ENCODE data around the gene FMNL1. TPM values are rescaled to one million over a fixed set of nuclear protein-coding genes. Genes with fewer than 3 reads are reported as not detected.

FMNL1 gene
- total RNA-seq, 2 experiments from 2014 or later = 465 to 477 TPM

GRCh38 chr17:45240905-45241327 is 19.2 kb downstream of the FMNL1 start:
- CTCF ChIA-PET = interaction anchor here (0.9 kb wide), 1 partner anchor 10 kb away, joined by 3 read pairs; no protein-coding TSS in a partner anchor
- no peak overlapping the region for H3K27ac Mint-ChIP-seq
- DNase-seq = no peak
- H3K4me1 Mint-ChIP-seq = peaks cover 43% of the 10 kb centered on the region
- H3K27me3 Mint-ChIP-seq = no peaks in the 10 kb centered on the region
- no peak overlapping the region for H3K4me3 Mint-ChIP-seq
- H3K9me3 Mint-ChIP-seq = no peaks in the 10 kb centered on the region
- H3K36me3 Mint-ChIP-seq (ENCODE audit: low read depth) = peaks cover 82% of the 10 kb centered on the region
- POLR2A ChIA-PET = interaction anchor here (1.5 to 27.5 kb wide), 2 partner anchors 14 to 16 kb away, joined by 3 to 528 read pairs; partner anchors contain the start of gene FMNL1

- CTCF ChIA-PET = interaction anchor here (0.9 to 2.1 kb wide), 2 partner anchors 11 to 22 kb away, joined by 3 to 7 read pairs; no protein-coding TSS in a partner anchor
- Mint-ChIP-seq H3K9me3 (no peaks in the 10 kb centered on the region), H3K36me3 (ENCODE audit: low read depth) (peaks cover 82% of the 10 kb centered on the region), H3K27me3 (no peaks in the 10 kb centered on the region), H3K4me1 (peaks cover 48% of the 10 kb centered on the region), H3K4me3 (no peak overlapping the region), H3K27ac (no peak overlapping the region)
- POLR2A ChIA-PET = interaction anchor here (1.5 to 27.5 kb wide), 2 partner anchors 14 to 16 kb away, joined by 3 to 528 read pairs; partner anchors contain the start of gene FMNL1
- DNase-seq = no peak
Observed at GRCh38 chr17:45241328-45242028, 19.8 kb downstream of the FMNL1 start.

GRCh38 chr17:45242029-45242414 is 20.3 kb downstream of the FMNL1 start:
- Mint-ChIP-seq H3K4me3 (no peak overlapping the region), H3K27me3 (no peaks in the 10 kb centered on the region), H3K27ac (no peak overlapping the region), H3K9me3 (no peaks in the 10 kb centered on the region), H3K4me1 (peaks cover 54% of the 10 kb centered on the region), H3K36me3 (ENCODE audit: low read depth) (peaks cover 85% of the 10 kb centered on the region)
- ChIA-PET CTCF (interaction anchor here (2.1 kb wide), 1 partner anchor 23 kb away, joined by 7 read pairs; no protein-coding TSS in a partner anchor), POLR2A (interaction anchor here (1.5 to 27.5 kb wide), 4 partner anchors 13 to 70 kb away, joined by 3 to 528 read pairs (median 4); partner anchors contain the start of gene FMNL1)
- no peak for DNase-seq

- Mint-ChIP-seq H3K27me3 (no peaks in the 10 kb centered on the region), H3K9me3 (no peaks in the 10 kb centered on the region), H3K27ac (no peak overlapping the region), H3K4me3 (no peak overlapping the region), H3K4me1 (peaks cover 53% of the 10 kb centered on the region), H3K36me3 (ENCODE audit: low read depth) (peaks cover 79% of the 10 kb centered on the region)
- POLR2A ChIA-PET = interaction anchor here (1.5 to 27.5 kb wide), 3 partner anchors 12 to 69 kb away, joined by 3 to 528 read pairs (median 4); partner anchors contain the start of gene FMNL1
- CTCF ChIA-PET = interaction anchor here (2.1 kb wide), 1 partner anchor 25 kb away, joined by 7 read pairs; no protein-coding TSS in a partner anchor
- DNase-seq = no peak
Observed at GRCh38 chr17:45243750-45244149, 22.1 kb downstream of the FMNL1 start.

- ChIA-PET POLR2A (interaction anchor here (4.1 to 27.5 kb wide), 2 partner anchors 20 to 96 kb away, joined by 25 to 528 read pairs; partner anchors contain the start of genes FMNL1 and HEXIM1), CTCF (interaction anchor here (0.6 to 3.8 kb wide), 3 partner anchors 10 to 82 kb away, joined by 3 to 15 read pairs (median 9); no protein-coding TSS in a partner anchor)
- no peaks in the 10 kb centered on the region for H3K27me3 Mint-ChIP-seq
- H3K4me3 Mint-ChIP-seq = no peak overlapping the region
- DNase-seq = no peak
- H3K9me3 Mint-ChIP-seq = no peaks in the 10 kb centered on the region
- peak overlapping the region; percentile 67 for H3K27ac Mint-ChIP-seq
- peaks cover 73% of the 10 kb centered on the region for H3K36me3 Mint-ChIP-seq (ENCODE audit: low read depth)
- peaks cover 60% of the 10 kb centered on the region for H3K4me1 Mint-ChIP-seq
Observed at GRCh38 chr17:45244725-45245656, 23.3 kb downstream of the FMNL1 start.

- Mint-ChIP-seq H3K4me1 (peaks cover 61% of the 10 kb centered on the region), H3K4me3 (peak overlapping the region; percentile 87), H3K36me3 (ENCODE audit: low read depth) (peaks cover 64% of the 10 kb centered on the region), H3K9me3 (no peaks in the 10 kb centered on the region), H3K27me3 (no peaks in the 10 kb centered on the region), H3K27ac (peak overlapping the region; percentile 84)
- ChIA-PET POLR2A (interaction anchor here (1.1 to 27.5 kb wide), 3 partner anchors 11 to 98 kb away, joined by 4 to 528 read pairs (median 25); partner anchors contain the start of genes FMNL1 and HEXIM1), CTCF (interaction anchor here (0.5 to 3.8 kb wide), 7 partner anchors 10 to 164 kb away, joined by 3 to 34 read pairs (median 8); partner anchors contain the start of gene MAP3K14)
- DNase-seq = no peak
Observed at GRCh38 chr17:45246338-45246737, 24.7 kb downstream of the FMNL1 start.

- Mint-ChIP-seq H3K4me1 (peaks cover 64% of the 10 kb centered on the region), H3K9me3 (no peaks in the 10 kb centered on the region), H3K36me3 (ENCODE audit: low read depth) (peaks cover 64% of the 10 kb centered on the region), H3K4me3 (peak overlapping the region; percentile 87), H3K27ac (peak overlapping the region; percentile 84), H3K27me3 (no peaks in the 10 kb centered on the region)
- POLR2A ChIA-PET = interaction anchor here (1.5 to 27.5 kb wide), 6 partner anchors 8 to 98 kb away, joined by 4 to 528 read pairs (median 10); partner anchors contain the start of genes FMNL1 and HEXIM1
- DNase-seq = no peak
- CTCF ChIA-PET = interaction anchor here (0.8 to 3.8 kb wide), 15 partner anchors 10 to 161 kb away, joined by 3 to 34 read pairs (median 7); partner anchors contain the start of genes ACBD4, FMNL1 and MAP3K14
Observed at GRCh38 chr17:45246861-45247428, 25.3 kb downstream of the FMNL1 start.

GRCh38 chr17:45247429-45248131 is 25.9 kb downstream of the FMNL1 start:
- ChIA-PET POLR2A (interaction anchor here (1.0 to 27.5 kb wide), 13 partner anchors 9 to 138 kb away, joined by 3 to 528 read pairs (median 11); partner anchors contain the start of genes FMNL1, HEXIM1, HEXIM2 and MAP3K14), CTCF (interaction anchor here (0.7 to 3.8 kb wide), 19 partner anchors 9 to 161 kb away, joined by 3 to 34 read pairs (median 6); partner anchors contain the start of genes ACBD4, FMNL1, MAP3K14 and SPATA32)
- H3K27ac Mint-ChIP-seq = peak overlapping the region; percentile 84
- H3K4me3 Mint-ChIP-seq = peak overlapping the region; percentile 87
- H3K4me1 Mint-ChIP-seq = peaks cover 62% of the 10 kb centered on the region
- DNase-seq = peak; percentile 99
- peaks cover 58% of the 10 kb centered on the region for H3K36me3 Mint-ChIP-seq (ENCODE audit: low read depth)
- H3K27me3 Mint-ChIP-seq = no peaks in the 10 kb centered on the region
- no peaks in the 10 kb centered on the region for H3K9me3 Mint-ChIP-seq

GRCh38 chr17:45248132-45248957 is 26.7 kb downstream of the FMNL1 start:
- Mint-ChIP-seq H3K27ac (peak overlapping the region; percentile 94), H3K4me1 (peaks cover 63% of the 10 kb centered on the region), H3K36me3 (ENCODE audit: low read depth) (peaks cover 52% of the 10 kb centered on the region), H3K27me3 (no peaks in the 10 kb centered on the region), H3K4me3 (peak overlapping the region; percentile 87), H3K9me3 (no peaks in the 10 kb centered on the region)
- peak; percentile 87 for DNase-seq
- POLR2A ChIA-PET = interaction anchor here (0.8 to 27.5 kb wide), 16 partner anchors 10 to 140 kb away, joined by 3 to 528 read pairs (median 10); partner anchors contain the start of genes FMNL1, HEXIM1, HEXIM2 and MAP3K14
- CTCF ChIA-PET = interaction anchor here (0.7 to 3.8 kb wide), 15 partner anchors 8 to 113 kb away, joined by 3 to 34 read pairs (median 6); partner anchors contain the start of genes ACBD4, FMNL1, MAP3K14 and SPATA32

GRCh38 chr17:45251931-45252330 is 30.2 kb downstream of the FMNL1 start:
- POLR2A ChIA-PET = interaction anchor here (1.4 to 27.5 kb wide), 2 partner anchors 14 to 27 kb away, joined by 3 to 528 read pairs; partner anchors contain the start of gene FMNL1
- no peak overlapping the region for H3K4me3 Mint-ChIP-seq
- no peaks in the 10 kb centered on the region for H3K27me3 Mint-ChIP-seq
- peaks cover 50% of the 10 kb centered on the region for H3K4me1 Mint-ChIP-seq
- CTCF ChIA-PET = no interaction called here
- DNase-seq = no peak
- peaks cover 23% of the 10 kb centered on the region for H3K36me3 Mint-ChIP-seq (ENCODE audit: low read depth)
- H3K9me3 Mint-ChIP-seq = no peaks in the 10 kb centered on the region
- H3K27ac Mint-ChIP-seq = no peak overlapping the region

Data from activated CD4-positive, alpha-beta memory T cell treated with anti-CD3 and anti-CD28 coated beads, Interleukin-2, amount 10 ng/mL, durations not matched to agents 7 days and 5 days (primary cell).